NCI-H2081 treated with DMSO at 0.1 percent for 48 hours (cell line): ENCODE data around the gene PPP1R7.

Source experiments
- DNase-seq: peaks from one replicate; lab custom pipeline; 2025; lab: John Stamatoyannopoulos, UW

PPP1R7 gene

GRCh38 chr2:241214766-241215165 is 64.5 kb downstream of the PPP1R7 start:
- no peak for DNase-seq

GRCh38 chr2:241215421-241215820 is 65.2 kb downstream of the PPP1R7 start:
- no peak for DNase-seq

GRCh38 chr2:241216211-241216761 is 66.0 kb downstream of the PPP1R7 start:
- no peak for DNase-seq

GRCh38 chr2:241217320-241218031 is 67.2 kb downstream of the PPP1R7 start:
- DNase-seq: no peak

- DNase-seq: no peak
These were observed 68.1 kb downstream of the PPP1R7 start for GRCh38 chr2:241218131-241219029.

GRCh38 chr2:241219030-241219382 is 68.7 kb downstream of the PPP1R7 start:
- no peak for DNase-seq

GRCh38 chr2:241219856-241220356 is 69.6 kb downstream of the PPP1R7 start:
- DNase-seq: no peak

GRCh38 chr2:241223211-241224017 is 73.1 kb downstream of the PPP1R7 start:
- no peak for DNase-seq

- DNase-seq: no peak
These were observed 74.0 kb downstream of the PPP1R7 start for GRCh38 chr2:241224018-241224850.

GRCh38 chr2:241224851-241225438 is 74.7 kb downstream of the PPP1R7 start:
- DNase-seq: no peak

GRCh38 chr2:241225545-241225944 is 75.3 kb downstream of the PPP1R7 start:
- DNase-seq: no peak

GRCh38 chr2:241225983-241226382 is 75.7 kb downstream of the PPP1R7 start:
- DNase-seq: no peak

GRCh38 chr2:241226723-241227572 is 76.7 kb downstream of the PPP1R7 start:
- no peak for DNase-seq

- DNase-seq: no peak
These were observed 77.3 kb downstream of the PPP1R7 start for GRCh38 chr2:241227594-241227993.

- DNase-seq: no peak
These were observed 78.0 kb downstream of the PPP1R7 start for GRCh38 chr2:241228081-241228859.

GRCh38 chr2:241228860-241229516 is 78.7 kb downstream of the PPP1R7 start:
- no peak for DNase-seq

- no peak for DNase-seq
These were observed 79.5 kb downstream of the PPP1R7 start for GRCh38 chr2:241229563-241230401.
